Measurements from ENCODE around the gene C17orf67.

The C17orf67 gene

GRCh38 chr17:56751145-56751738, 82.5 kb downstream of the C17orf67 start:
- no peak for DNase-seq (ENCODE audit: low read depth in 2 of 2)
- no peak overlapping the region for H3K4me3 ChIP-seq (replicated peaks in 1 of 2; ENCODE audit: low read depth in 2 of 2, low read length in 2 of 2)
- TF ChIP-seq CTCF (IDR thresholded peaks at IDR 0.05; ENCODE audit: low read depth, low read length) = no peak

- no peak for TF ChIP-seq CTCF (IDR thresholded peaks at IDR 0.05; ENCODE audit: low read depth, low read length)
- peak in 1 of 2 donors; percentile 39 for DNase-seq (ENCODE audit: low read depth in 2 of 2)
- no peak overlapping the region for H3K4me3 ChIP-seq (replicated peaks in 1 of 2; ENCODE audit: low read depth in 2 of 2, low read length in 2 of 2)
These were observed 89.0 kb downstream of the C17orf67 start for GRCh38 chr17:56744721-56745120.

GRCh38 chr17:56742601-56743000, 91.1 kb downstream of the C17orf67 start:
- no peak overlapping the region for H3K4me3 ChIP-seq (replicated peaks in 1 of 2; ENCODE audit: low read depth in 2 of 2, low read length in 2 of 2)
- TF ChIP-seq CTCF (IDR thresholded peaks at IDR 0.05; ENCODE audit: low read depth, low read length) = no peak
- peak in 1 of 2 donors; percentile 13 for DNase-seq (ENCODE audit: low read depth in 2 of 2)

All from cardiac fibroblast (primary cell).